NB4 (cell line): ENCODE measurements around the gene GTF2H4.

Experiments
- DNase-seq: peaks from one replicate; pipeline ENCODE4 v3.0.0; 2010; ENCODE audit warnings: low read depth
- H3K4me3 ChIP-seq: one replicate; pipeline ENCODE4 v1.5.1; 2011; ENCODE audit warnings: mild to moderate bottlenecking, low read depth, low read length, moderate library complexity
- CTCF ChIP-seq: IDR thresholded peaks from one replicate; pipeline ENCODE4 v1.5.1; 2012; ENCODE audit warnings: low read depth, low read length
- MAX ChIP-seq: IDR thresholded peaks from 2 replicates; pipeline ENCODE4 v1.6.1; 2011; ENCODE audit warnings: low read depth, low read length
- MYC ChIP-seq: IDR thresholded peaks from 2 replicates; pipeline ENCODE4 v1.6.1; 2011; ENCODE audit warnings: low read depth, low read length
- POLR2A ChIP-seq: IDR thresholded peaks from 2 replicates; pipeline ENCODE4 v1.6.1; 2011; ENCODE audit warnings: mild to moderate bottlenecking; ENCODE audit not compliant: insufficient read length; ENCODE audit errors: extremely low read depth

The GTF2H4 gene

GRCh38 chr6:30944051-30944450, 36.0 kb downstream of the GTF2H4 start:
- TF ChIP-seq CTCF (no peak), POLR2A (no peak), MYC (no peak), MAX (no peak)

GRCh38 chr6:30945281-30945680, 37.3 kb downstream of the GTF2H4 start:
- TF ChIP-seq MYC = no peak
- TF ChIP-seq MAX = no peak
- no peak for TF ChIP-seq CTCF
- TF ChIP-seq POLR2A = no peak

More at GRCh38 chr6:30944051-30944450, 36.0 kb downstream of the GTF2H4 start:
- DNase-seq = no peak
- H3K4me3 ChIP-seq = no peak overlapping the region

GRCh38 chr6:30947231-30947630, 39.2 kb downstream of the GTF2H4 start:
- TF ChIP-seq MYC = no peak
- TF ChIP-seq POLR2A = no peak
- TF ChIP-seq CTCF = no peak
- TF ChIP-seq MAX = no peak
- DNase-seq = no peak
- H3K4me3 ChIP-seq = no peak overlapping the region

More at GRCh38 chr6:30945281-30945680, 37.3 kb downstream of the GTF2H4 start:
- DNase-seq = no peak
- H3K4me3 ChIP-seq = no peak overlapping the region

GRCh38 chr6:30948811-30949210, 40.8 kb downstream of the GTF2H4 start:
- no peak for TF ChIP-seq MYC
- no peak for TF ChIP-seq MAX
- no peak for TF ChIP-seq CTCF
- no peak for TF ChIP-seq POLR2A
- DNase-seq = no peak
- H3K4me3 ChIP-seq = no peak overlapping the region

- DNase-seq = no peak
- TF ChIP-seq MYC = no peak
- no peak for TF ChIP-seq POLR2A
- no peak for TF ChIP-seq CTCF
- no peak for TF ChIP-seq MAX
- H3K4me3 ChIP-seq = no peak overlapping the region
These were observed 44.0 kb downstream of the GTF2H4 start for GRCh38 chr6:30951907-30952469.
